GM18907 (cell line): ENCODE results near the gene RPL22.

Source experiments
- ATAC-seq: cut with Tn5 transposase; IDR thresholded peaks from one replicate; pipeline ENCODE4 v1.9.1; 2021; ENCODE audit warnings: mild to moderate bottlenecking, moderate library complexity; ENCODE audit not compliant: unreplicated experiment

RPL22 gene

GRCh38 chr1:6199298-6200187, at the start of gene RPL22:
Gene RPL22 (minus strand): TSS chr1:6199595. CDS start chr1:6199573, 22 bp downstream.
- ATAC-seq = peak; percentile 96

- ATAC-seq = no peak
These were observed 48.9 kb upstream of the RPL22 start for GRCh38 chr1:6248161-6248776.

- ATAC-seq = no peak
These were observed 48.3 kb upstream of the RPL22 start for GRCh38 chr1:6247651-6248050.

GRCh38 chr1:6246497-6247467, 47.4 kb upstream of the RPL22 start:
- ATAC-seq = no peak

- no peak for ATAC-seq
These were observed 46.6 kb upstream of the RPL22 start for GRCh38 chr1:6245869-6246496.

GRCh38 chr1:6245086-6245868, 45.9 kb upstream of the RPL22 start:
- ATAC-seq = peak; percentile 59

- ATAC-seq = no peak
These were observed 45.1 kb upstream of the RPL22 start for GRCh38 chr1:6244401-6245049.

GRCh38 chr1:6243993-6244392, 44.6 kb upstream of the RPL22 start, which contains the start of gene HES3:
Gene HES3 (plus strand): TSS chr1:6244179. CDS start chr1:6244366, 187 bp downstream.
- no peak for ATAC-seq

GRCh38 chr1:6243053-6243834, 43.8 kb upstream of the RPL22 start:
- no peak for ATAC-seq

- ATAC-seq = no peak
These were observed 42.7 kb upstream of the RPL22 start for GRCh38 chr1:6241887-6242740.

- ATAC-seq = no peak
These were observed 41.9 kb upstream of the RPL22 start for GRCh38 chr1:6241107-6241886.

- no peak for ATAC-seq
These were observed 40.8 kb upstream of the RPL22 start for GRCh38 chr1:6239950-6240768.

- ATAC-seq = no peak
These were observed 39.9 kb upstream of the RPL22 start for GRCh38 chr1:6239213-6239752.

- ATAC-seq = no peak
These were observed 37.7 kb upstream of the RPL22 start for GRCh38 chr1:6237093-6237492.

GRCh38 chr1:6235296-6235677, 35.9 kb upstream of the RPL22 start:
- peak; percentile 24 for ATAC-seq
